Activated T-cell treated with anti-CD3 and anti-CD28 coated beads, Interleukin-2, amount 50 U/mL, for 4 hours (primary cell): Measurements from ENCODE around the gene GPX1. TPM values are rescaled to one million over a fixed set of nuclear protein-coding genes. Genes with fewer than 3 reads are reported as not detected.
"Not testable (repeated sequence)": the region's sequence is repeated elsewhere in the genome, so short reads cannot be mapped to it uniquely, and the experiment has no call there.

Experiments
- ATAC-seq, 2 donors: fragments of 200-7000 bp; cut with Tn5 transposase; one replicate each; pipeline ENCODE4 v1.10.0; 2021
- DNase-seq: peaks from one replicate; pipeline ENCODE4 v3.0.0-alpha.2; 2020
- H3K27me3 Mint-ChIP-seq: one replicate; pipeline ENCODE4 v1.8.0; 2021; ENCODE audit warnings: low read depth, mixed read lengths
- H3K36me3 Mint-ChIP-seq: one replicate; pipeline ENCODE4 v1.8.0; 2022; ENCODE audit warnings: mixed read lengths; ENCODE audit not compliant: insufficient read depth
- H3K4me1 Mint-ChIP-seq: one replicate; pipeline ENCODE4 v1.8.0; 2021; ENCODE audit warnings: low read depth, mixed read lengths
- H3K4me3 Mint-ChIP-seq: one replicate; pipeline ENCODE4 v1.8.0; 2021; ENCODE audit warnings: mild to moderate bottlenecking, moderate library complexity, mixed read lengths
- H3K9me3 Mint-ChIP-seq: one replicate; pipeline ENCODE4 v1.8.0; 2021; ENCODE audit warnings: mixed read lengths
- total RNA-seq, 3 donors: library from RNA; stranded (reverse); gene quantifications; one replicate each; pipeline ENCODE4 v1.2.1, GENCODE V29; 2021

The GPX1 gene
- total RNA-seq, 3 donors from 2014 or later: 109 to 152 (median 132) TPM

DNA sequence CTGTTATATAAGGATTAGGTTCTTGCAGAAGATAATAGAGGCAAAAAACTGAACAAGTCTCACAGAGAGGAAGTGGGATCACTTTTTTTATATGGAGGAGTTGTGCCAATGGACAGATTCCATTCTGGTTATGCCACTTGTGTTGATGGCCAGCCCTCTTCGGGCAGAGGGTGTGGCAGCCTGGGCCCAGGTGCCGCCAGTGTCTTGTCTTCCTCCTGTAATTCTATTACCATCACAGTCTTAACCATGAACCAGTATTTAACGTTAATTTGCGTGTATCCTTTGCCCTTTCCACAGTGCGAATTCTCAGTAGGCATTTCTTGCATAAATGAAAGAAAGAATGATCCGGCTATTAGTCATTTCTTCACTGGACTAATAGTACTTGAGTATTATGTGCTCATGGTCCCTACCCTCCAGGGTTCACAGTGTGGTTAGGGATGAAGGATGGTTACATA, 11.3 kb downstream of the GPX1 start:
- Mint-ChIP-seq H3K4me1 (peaks cover 24% of the 10 kb centered on the region), H3K27me3 (no peaks in the 10 kb centered on the region), H3K36me3 (no peaks in the 10 kb centered on the region), H3K4me3 (no peak overlapping the region), H3K9me3 (no peaks in the 10 kb centered on the region)
- ATAC-seq (no peak), DNase-seq (no peak)

DNA sequence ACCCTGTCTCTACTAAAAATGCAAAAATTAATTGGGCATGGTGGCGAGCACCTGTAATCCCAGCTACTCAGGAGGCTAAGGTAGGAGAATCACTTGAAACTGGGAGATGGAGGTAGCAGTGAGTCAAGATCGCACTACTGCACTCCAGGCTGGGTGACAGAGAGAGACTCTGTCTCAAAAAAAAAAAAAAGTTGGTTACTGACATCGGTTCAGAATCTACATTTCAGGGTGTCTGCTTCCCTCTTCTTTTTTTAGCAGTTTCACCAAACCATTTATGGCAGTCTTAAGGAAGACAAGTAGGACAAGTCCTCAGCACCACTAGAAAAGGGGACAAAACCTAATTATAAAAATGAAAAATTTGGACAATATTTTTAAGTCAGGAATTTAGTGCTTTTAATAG, 15.0 kb downstream of the GPX1 start:
- H3K36me3 Mint-ChIP-seq: peaks cover under 1% of the 10 kb centered on the region

DNA sequence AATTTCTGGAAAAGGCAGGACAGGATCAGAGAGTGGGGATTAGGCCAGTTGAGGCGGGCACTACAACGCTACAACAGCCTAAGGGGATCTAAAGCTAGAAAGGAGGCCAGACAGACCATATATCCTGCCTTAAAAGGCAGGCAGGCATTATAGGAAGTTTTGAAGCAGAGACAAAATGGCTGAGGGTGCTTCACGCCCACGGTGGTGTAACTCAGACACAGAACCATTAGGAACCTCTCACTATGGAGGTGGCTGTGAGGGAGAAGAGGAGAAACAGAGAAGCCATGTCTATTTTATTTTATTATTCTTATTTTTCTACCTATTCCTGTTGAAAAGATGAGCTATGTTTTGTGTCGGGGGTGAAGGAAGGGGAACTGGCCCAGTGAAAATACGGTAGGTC, 16.2 kb downstream of the GPX1 start:
- Mint-ChIP-seq H3K27me3 (no peaks in the 10 kb centered on the region), H3K36me3 (peaks cover 3% of the 10 kb centered on the region), H3K4me1 (peaks cover 46% of the 10 kb centered on the region), H3K9me3 (no peaks in the 10 kb centered on the region), H3K4me3 (peak overlapping the region; percentile 16)
- ATAC-seq: no peak
- no peak for DNase-seq

More for the DNA sequence above, 15.0 kb downstream of the GPX1 start:
- Mint-ChIP-seq H3K27me3 (no peaks in the 10 kb centered on the region), H3K9me3 (no peaks in the 10 kb centered on the region), H3K4me1 (peaks cover 43% of the 10 kb centered on the region), H3K4me3 (no peak overlapping the region)
- no peak for DNase-seq
- ATAC-seq: no peak

DNA sequence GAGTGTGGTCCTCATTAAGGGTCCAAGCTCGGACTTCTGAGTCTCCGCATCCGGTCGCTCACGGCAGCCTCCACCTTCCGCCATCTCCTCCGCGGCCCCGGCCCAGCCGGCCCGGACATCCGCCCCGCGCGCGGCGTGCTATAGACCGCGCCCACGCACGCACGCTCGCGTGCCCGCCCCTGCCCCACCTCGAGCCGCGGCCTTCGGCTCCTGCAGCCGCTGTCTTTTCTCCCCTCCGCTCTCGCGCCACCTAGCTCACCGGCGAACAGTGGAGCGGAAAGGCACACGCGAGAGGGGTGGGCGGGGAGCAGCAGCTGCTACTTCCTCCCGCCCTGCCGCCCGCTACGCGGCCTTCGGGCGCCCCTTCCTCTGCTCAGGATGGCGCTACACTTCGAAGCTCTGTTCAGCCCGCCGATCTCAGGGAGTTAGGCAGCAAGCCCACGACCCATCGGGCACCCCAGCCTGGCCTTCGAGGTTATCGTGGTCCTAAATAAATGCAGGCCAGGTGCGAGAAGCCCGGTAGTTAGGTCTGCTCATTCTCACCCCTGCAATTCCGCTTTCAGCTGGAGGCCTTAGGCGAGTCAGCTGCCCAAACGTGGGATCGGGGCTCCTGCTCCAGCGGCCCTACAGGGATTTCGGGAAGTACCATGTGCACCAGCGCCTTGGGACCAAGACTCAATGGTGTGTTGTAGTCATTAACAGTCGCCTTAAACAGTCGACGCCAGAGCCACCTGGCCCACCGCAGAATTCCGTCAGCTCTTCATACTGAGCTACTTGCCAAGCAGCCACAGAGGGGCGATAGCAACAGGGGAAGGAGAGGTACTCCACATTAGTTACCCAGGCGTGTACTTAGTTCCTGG, 18.0 kb downstream of the GPX1 start, which contains the start of gene USP4:
USP4 (minus strand) TSS at position 113 of the 860 bp plus-strand sequence; CDS start at position 84, 29 bp downstream.
- Mint-ChIP-seq H3K4me1 (peaks cover 44% of the 10 kb centered on the region), H3K4me3 (peak within 1 kb of the TSS; percentile 96), H3K36me3 (peaks cover 9% of the 10 kb centered on the region), H3K9me3 (no peaks in the 10 kb centered on the region), H3K27me3 (no peaks in the 10 kb centered on the region)
- ATAC-seq (peak; percentile 95), DNase-seq (peak; percentile 91)

DNA sequence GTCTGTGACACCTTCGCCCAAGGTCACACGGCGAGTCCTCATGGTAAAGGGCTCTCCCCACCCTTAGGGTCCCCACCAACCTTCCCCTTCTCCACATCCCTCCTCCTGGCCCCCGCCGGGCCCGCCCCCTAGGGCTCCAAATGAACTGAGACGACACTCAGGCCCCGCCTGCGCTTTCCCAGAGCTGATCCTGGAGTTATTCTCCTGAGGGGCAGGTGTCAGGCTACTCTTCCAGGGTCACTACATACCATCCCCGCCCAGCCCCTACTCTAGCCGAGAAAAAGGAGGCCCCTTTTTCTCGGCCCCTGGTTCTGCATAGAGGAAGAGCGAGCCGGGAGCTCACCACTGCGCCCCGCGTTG, 18.6 kb downstream of the GPX1 start:
- DNase-seq: no peak
- peak overlapping the region; percentile 96 for H3K4me3 Mint-ChIP-seq
- no peaks in the 10 kb centered on the region for H3K9me3 Mint-ChIP-seq
- peaks cover 14% of the 10 kb centered on the region for H3K36me3 Mint-ChIP-seq
- peaks cover 42% of the 10 kb centered on the region for H3K4me1 Mint-ChIP-seq
- peak; percentile 12 to 14 for ATAC-seq
- H3K27me3 Mint-ChIP-seq: no peaks in the 10 kb centered on the region

DNA sequence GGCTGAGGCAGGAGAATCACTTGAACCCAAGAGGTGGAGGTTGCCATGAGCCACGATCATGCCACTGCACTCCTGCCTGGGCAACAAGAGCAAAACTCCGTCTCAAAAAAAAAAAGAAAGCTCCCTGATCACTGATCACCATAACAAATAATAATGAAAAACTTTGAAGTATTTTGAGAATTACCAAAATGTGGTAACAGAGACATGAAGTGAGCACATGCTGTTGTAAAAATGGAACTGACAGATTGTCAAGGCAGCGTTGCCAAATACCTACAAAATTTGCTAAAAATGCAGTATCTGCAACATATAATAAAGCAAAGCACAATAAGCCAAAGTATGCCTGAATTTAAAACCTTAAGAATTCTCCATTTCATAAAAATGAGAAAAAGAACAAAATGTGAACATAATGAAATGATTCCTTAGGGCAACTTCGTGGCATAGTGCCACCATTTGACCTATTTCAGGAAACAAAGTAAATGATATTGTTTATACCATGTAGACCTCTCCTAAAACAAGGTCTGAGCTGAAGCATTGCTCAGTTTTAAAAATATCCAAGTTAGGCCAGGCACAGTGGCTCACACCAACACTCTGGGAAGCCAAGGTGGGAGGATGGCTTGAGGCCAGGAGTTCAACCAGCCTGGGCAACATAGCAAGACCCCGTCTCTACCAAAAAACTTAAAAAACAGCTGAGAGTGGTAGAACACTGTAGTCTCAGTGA, 24.1 kb downstream of the GPX1 start:
- H3K4me1 Mint-ChIP-seq: peaks cover 28% of the 10 kb centered on the region
- H3K27me3 Mint-ChIP-seq: no peaks in the 10 kb centered on the region
- ATAC-seq (no peak), DNase-seq (no peak)
- H3K9me3 Mint-ChIP-seq: no peaks in the 10 kb centered on the region
- H3K36me3 Mint-ChIP-seq: peaks cover 32% of the 10 kb centered on the region
- no peak overlapping the region for H3K4me3 Mint-ChIP-seq

DNA sequence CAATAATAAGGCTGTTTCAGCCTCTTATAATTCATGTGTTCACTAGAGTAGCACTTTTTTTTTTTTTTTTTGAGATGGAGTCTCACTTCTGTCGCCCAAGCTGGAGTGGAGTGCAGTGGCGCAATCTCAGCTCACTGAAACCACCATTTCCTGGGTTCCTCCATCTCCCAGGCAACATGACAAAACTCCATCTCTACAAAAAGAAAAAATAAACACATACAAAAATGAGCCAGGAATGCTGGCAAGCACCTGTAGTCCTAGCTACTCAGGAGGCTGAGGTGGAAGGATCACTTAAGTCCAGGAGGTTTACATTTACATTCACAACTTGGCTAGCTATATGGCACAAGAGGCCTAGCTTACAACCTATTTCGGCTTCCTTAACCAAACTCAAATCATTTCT, 25.1 kb downstream of the GPX1 start:
- no peaks in the 10 kb centered on the region for H3K27me3 Mint-ChIP-seq
- peaks cover 19% of the 10 kb centered on the region for H3K4me1 Mint-ChIP-seq
- peaks cover 31% of the 10 kb centered on the region for H3K36me3 Mint-ChIP-seq
- DNase-seq: no peak
- H3K9me3 Mint-ChIP-seq: no peaks in the 10 kb centered on the region
- ATAC-seq: peak in 1 of 2 donors; percentile 18
- H3K4me3 Mint-ChIP-seq: no peak overlapping the region

DNA sequence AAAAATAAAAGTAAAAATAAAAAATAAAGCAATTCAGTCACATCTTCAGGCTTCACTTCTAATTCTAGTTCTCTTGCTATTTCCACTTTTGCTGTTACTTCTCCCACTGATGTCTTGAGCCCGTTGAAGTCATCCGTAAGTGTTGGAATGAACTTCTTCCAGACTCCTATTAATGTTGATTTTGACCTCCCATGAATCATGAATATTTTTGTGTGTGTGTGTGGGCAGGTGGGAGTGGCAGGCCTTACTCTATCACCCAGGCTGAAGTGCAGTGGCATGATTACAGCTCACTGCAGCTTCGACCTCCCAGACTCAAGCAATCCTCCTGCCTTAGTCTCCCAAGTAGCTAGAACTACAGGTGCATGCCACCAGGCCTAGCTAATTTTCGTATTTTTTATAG, 29.0 kb downstream of the GPX1 start:
- Mint-ChIP-seq H3K9me3 (no peaks in the 10 kb centered on the region), H3K27me3 (no peaks in the 10 kb centered on the region), H3K36me3 (peaks cover 27% of the 10 kb centered on the region), H3K4me3 (no peak overlapping the region), H3K4me1 (peaks cover 12% of the 10 kb centered on the region)
- no peak for ATAC-seq
- no peak for DNase-seq

DNA sequence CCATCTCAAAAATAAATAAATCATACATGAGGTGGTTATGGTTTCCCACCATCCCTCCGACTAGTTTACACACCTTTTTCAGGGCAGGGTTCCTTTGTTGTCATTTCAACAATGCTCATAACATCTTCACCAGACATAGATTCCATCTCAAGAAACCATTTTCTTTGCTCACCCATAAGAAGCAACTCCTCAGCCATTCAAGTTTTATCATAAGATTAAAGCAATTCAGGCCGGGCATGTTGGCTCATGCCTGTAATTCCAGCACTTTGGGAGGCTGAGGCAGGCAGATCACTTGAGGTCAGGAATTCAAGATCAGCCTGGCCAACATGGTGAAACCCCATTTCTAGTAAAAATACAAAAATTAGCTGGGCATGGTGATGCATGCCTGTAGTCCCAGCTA, 29.8 kb downstream of the GPX1 start:
- peaks cover 28% of the 10 kb centered on the region for H3K36me3 Mint-ChIP-seq
- not testable (repeated sequence) for H3K4me3 Mint-ChIP-seq, H3K9me3 Mint-ChIP-seq, H3K4me1 Mint-ChIP-seq, H3K27me3 Mint-ChIP-seq, ATAC-seq, DNase-seq

DNA sequence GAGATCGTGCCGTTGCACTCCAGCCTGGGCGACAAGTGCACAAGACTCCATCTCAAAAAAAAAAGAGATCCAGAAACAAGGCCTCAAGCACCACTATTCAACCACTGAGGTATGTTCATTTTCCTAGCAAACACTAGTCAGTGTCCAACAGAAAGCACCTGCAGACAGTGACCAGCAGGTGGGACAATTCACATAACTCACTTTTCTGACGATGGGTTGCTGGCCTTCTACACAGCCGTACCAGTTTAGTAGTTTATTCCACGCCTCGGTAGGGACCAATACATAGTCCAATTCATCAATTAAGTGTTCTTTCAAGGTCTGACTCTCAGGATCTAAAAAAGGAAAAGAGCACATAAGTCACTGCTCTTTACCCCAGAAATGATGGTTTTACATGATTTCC, 30.7 kb downstream of the GPX1 start:
- ATAC-seq (no peak), DNase-seq (no peak)

DNA sequence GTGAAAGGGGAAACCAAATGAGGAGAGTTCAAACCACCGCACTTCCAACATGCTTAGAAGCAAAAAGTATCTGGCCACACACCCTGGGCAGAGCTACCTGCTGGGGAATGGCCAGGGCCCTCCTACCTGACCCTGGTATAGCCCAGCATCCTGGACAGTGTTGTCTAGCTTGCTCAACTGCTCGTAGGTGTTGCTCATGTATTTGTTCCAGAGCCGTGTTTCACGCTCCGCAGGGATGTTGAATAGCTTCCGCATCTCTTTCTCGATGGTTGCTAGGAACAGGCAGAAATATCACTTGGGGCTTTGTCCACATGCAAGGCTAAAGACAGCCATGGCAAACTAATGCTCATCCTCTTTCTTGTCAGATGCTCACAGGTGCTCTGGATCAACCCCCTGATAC, 33.4 kb downstream of the GPX1 start:
- no peak for DNase-seq
- Mint-ChIP-seq H3K4me1 (no peaks in the 10 kb centered on the region), H3K4me3 (no peak overlapping the region), H3K36me3 (peaks cover 33% of the 10 kb centered on the region), H3K9me3 (no peaks in the 10 kb centered on the region), H3K27me3 (no peaks in the 10 kb centered on the region)
- ATAC-seq: no peak

More for the DNA sequence above, 30.7 kb downstream of the GPX1 start:
- Mint-ChIP-seq H3K9me3 (no peaks in the 10 kb centered on the region), H3K36me3 (peaks cover 23% of the 10 kb centered on the region), H3K4me3 (no peak overlapping the region), H3K27me3 (no peaks in the 10 kb centered on the region), H3K4me1 (no peaks in the 10 kb centered on the region)

DNA sequence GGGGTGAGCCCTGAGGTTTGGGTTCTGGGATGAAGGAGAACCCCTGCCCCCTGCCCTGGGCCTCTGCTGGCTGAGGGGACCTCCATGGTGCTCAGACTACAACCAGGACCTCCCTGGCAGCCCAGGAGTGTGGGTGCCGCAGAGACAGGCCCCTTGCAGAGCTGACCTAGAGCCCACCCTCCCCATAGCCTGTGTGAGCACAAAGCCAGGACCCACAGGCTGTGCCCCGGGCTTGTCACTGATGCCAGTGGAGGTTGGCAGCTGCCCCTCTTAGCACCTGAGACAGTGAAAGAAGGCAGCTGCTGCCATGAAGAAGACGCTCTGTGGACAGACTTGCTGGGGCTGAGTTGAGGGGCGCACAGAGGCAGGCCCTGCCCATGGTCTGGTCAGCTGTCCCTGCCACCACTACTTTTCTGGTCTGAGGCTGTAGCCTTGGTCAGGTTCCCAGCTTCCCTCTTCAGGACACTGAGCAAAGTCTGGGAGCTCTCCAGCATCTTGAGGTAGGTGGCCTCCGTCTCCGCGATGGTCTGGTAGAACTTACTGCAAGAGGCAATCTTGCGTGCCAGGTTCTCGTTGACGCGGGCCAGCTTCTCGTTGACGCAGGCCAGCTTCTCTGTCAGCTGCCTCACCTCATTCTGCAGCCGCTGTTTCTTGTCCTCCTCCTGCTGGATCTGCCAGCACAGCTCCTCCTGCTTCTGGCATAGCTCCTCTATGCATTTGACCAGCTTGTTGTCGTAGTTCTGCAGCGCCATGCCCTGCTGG, 41.3 kb downstream of the GPX1 start:
- Mint-ChIP-seq H3K4me1 (peaks cover 3% of the 10 kb centered on the region), H3K27me3 (no peaks in the 10 kb centered on the region), H3K36me3 (peaks cover 13% of the 10 kb centered on the region), H3K4me3 (no peak overlapping the region), H3K9me3 (no peaks in the 10 kb centered on the region)
- no peak for DNase-seq
- ATAC-seq: no peak

DNA sequence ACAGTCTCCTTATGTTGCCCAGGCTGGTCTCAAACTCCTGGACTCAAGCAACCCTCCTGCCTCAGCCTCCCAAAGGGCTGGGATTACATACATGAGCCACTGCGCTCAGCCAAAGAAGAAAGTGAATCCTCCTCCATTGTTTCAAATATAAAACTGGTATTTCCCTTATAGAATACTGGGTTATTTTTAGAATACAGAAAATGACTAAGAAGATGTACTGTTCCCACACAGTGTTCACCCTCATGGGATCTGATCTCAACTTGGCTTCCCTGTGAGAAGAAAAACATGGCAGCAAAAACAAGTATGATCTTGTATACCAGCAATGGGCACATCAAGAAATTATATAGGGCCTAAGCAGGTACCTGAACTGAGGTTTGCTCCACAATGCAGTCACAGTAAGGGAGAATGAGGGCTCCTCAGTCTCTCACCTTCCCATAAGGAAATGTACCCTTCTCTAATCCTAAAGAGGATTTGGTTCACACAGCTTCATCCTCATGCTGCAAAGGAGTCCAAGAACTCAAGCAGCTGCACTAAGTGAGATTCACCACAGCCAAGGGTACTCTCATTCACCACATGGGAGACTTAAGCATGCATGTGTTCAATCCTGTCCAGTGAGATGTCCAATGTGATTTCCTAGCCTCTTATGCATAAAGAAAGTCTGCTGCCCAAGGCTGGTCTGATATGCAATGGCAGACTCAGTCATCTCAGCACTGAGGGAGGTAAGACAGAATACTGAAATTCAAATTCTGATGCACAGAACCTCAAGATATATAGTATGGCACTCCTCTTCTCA, 44.1 kb downstream of the GPX1 start:
- H3K4me1 Mint-ChIP-seq: peaks cover 3% of the 10 kb centered on the region

More for the DNA sequence above, 44.1 kb downstream of the GPX1 start:
- Mint-ChIP-seq H3K36me3 (peaks cover 22% of the 10 kb centered on the region), H3K4me3 (no peak overlapping the region), H3K27me3 (no peaks in the 10 kb centered on the region), H3K9me3 (no peaks in the 10 kb centered on the region)
- DNase-seq: no peak
- peak in 1 of 2 donors; percentile 37 for ATAC-seq
